Lung (tissue), 12 donors: ENCODE data around the gene BLOC1S1. TPM values are rescaled to one million over a fixed set of nuclear protein-coding genes. Genes with fewer than 3 reads are reported as not detected.

ENCODE experiments used
- ATAC-seq: fragments of 200-7000 bp; cut with Tn5 transposase; one replicate; pipeline ENCODE4 v1.9.1; 2020; ENCODE audit warnings: moderate number of reproducible peaks; ENCODE audit not compliant: insufficient read depth, low FRiP score
- DNase-seq, 3 donors: peaks; one replicate each; pipeline ENCODE4 v3.0.0-alpha.2; 2013 to 2017
- H3K27ac ChIP-seq, 2 donors: one replicate each; pipeline ENCODE4 v1.5.1; 2013; ENCODE audit warnings: mild to moderate bottlenecking in 2 of 2, moderate library complexity in 2 of 2, control low read depth in 1 of 2, inconsistent platforms in 1 of 2, low read depth in 1 of 2, low read length in 1 of 2
- H3K27me3 ChIP-seq, 3 donors: one replicate each; pipeline ENCODE4 v1.5.1; 2013; ENCODE audit warnings: low read length in 2 of 3; ENCODE audit not compliant: control insufficient read depth in 3 of 3, insufficient read depth in 3 of 3
- H3K36me3 ChIP-seq, 4 donors: one replicate each; pipeline ENCODE4 v1.5.1; 2013; ENCODE audit warnings: low read length in 4 of 4, mild to moderate bottlenecking in 1 of 4, moderate library complexity in 1 of 4; ENCODE audit not compliant: control insufficient read depth in 4 of 4, insufficient read depth in 4 of 4
- H3K4me1 ChIP-seq, 5 donors: one replicate each; pipeline ENCODE4 v1.5.1; 2013; ENCODE audit warnings: low read length in 5 of 5, mild to moderate bottlenecking in 2 of 5, moderate library complexity in 1 of 5; ENCODE audit not compliant: control insufficient read depth in 5 of 5, insufficient read depth in 5 of 5
- H3K4me3 ChIP-seq: one replicate; pipeline ENCODE4 v1.5.1; 2013; ENCODE audit warnings: mild to moderate bottlenecking, control low read depth, moderate library complexity
- H3K9ac ChIP-seq, 2 donors: one replicate each; pipeline ENCODE4 v1.5.1; 2013; ENCODE audit warnings: low read length in 2 of 2, control low read depth in 1 of 2; ENCODE audit not compliant: insufficient read depth in 1 of 2
- H3K9me3 ChIP-seq, 4 donors: one replicate each; pipeline ENCODE4 v1.5.1; 2013; ENCODE audit warnings: low read length in 3 of 4, mild to moderate bottlenecking in 1 of 4, moderate library complexity in 1 of 4; ENCODE audit not compliant: control insufficient read depth in 4 of 4, insufficient read depth in 3 of 4
- CTCF ChIP-seq: IDR thresholded peaks from 2 replicates; pipeline ENCODE4 v1.5.1; 2012; ENCODE audit warnings: mild to moderate bottlenecking; ENCODE audit errors: control extremely low read depth, extremely low read depth
- WGBS, 2 donors: extraction: QIAGEN DNeasy Blood & Tissue Kit; methylation state at CpG; one replicate each; pipeline ENCODE4 v1.1.7; 2013; 5-methylcytosine and 5-hydroxymethylcytosine counted together
- polyA plus RNA-seq, 2 donors: library from polyadenylated mRNA; stranded (reverse); fragments of 200-250 nt; gene quantifications; one replicate each; pipeline ENCODE4 v1.2.1, GENCODE V29; 2013
- total RNA-seq, 2 donors: library from RNA; depleted of rRNA in 1 of 2; stranded (reverse); fragments of >200 nt in 1 of 2; gene quantifications; one replicate each; pipeline ENCODE4 v1.2.1, GENCODE V29; 2014 to 2021
- donor health status: control.
- donor health status: control.
- donor health status: Bipolar disorder and iron deficiency.
- donor health status: healthy.
- donor health status: DM: yes; HTN: yes; CAD: no.

BLOC1S1 gene
- total and polyA plus RNA-seq, 4 donors = 53.9 to 374 (median 242) TPM

DNA sequence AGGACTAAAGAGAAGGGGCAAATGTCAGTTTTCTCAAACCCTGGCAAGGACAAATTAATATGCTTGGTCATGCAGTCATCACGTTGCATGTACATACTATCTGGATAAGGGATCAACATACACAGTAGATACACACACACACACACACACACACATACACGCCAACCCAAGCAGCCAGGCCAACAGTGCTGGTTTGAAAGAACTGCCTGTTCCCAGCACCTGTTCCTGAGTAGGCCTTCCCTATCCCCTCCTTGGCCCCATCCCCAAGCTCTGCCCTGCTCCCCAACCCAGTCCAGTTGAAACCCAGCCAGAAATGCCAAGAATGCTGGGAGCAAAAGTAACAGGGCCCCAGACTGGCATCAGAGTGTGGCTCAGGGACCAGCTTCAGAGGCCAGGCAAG lies 12.6 kb upstream of the BLOC1S1 start:
- Histone ChIP-seq H3K27ac (peak overlapping the region in 1 of 2 donors; percentile 98), H3K4me3 (no peak overlapping the region), H3K9ac (no peak overlapping the region), H3K27me3 (peaks cover 0 to 6% (median 5%) of the 10 kb centered on the region in 3 donors), H3K36me3 (no peaks in the 10 kb centered on the region), H3K9me3 (no peaks in the 10 kb centered on the region), H3K4me1 (peaks cover 0 to 33% (median 0%) of the 10 kb centered on the region in 5 donors)
- 80 to 88% methylated on average over 2 of the region's 2 CpGs for WGBS, 2 donors
- no peak for TF ChIP-seq CTCF
- DNase-seq = no peak
- no peak for ATAC-seq

- H3K27me3 ChIP-seq = peaks cover 0 to 6% (median 5%) of the 10 kb centered on the region in 3 donors
- H3K27ac ChIP-seq = peak overlapping the region in 1 of 2 donors; percentile 98
- H3K9ac ChIP-seq = no peak overlapping the region
- no peaks in the 10 kb centered on the region for H3K36me3 ChIP-seq
- TF ChIP-seq CTCF = no peak
- no peaks in the 10 kb centered on the region for H3K9me3 ChIP-seq
- peaks cover 0 to 40% (median 0%) of the 10 kb centered on the region in 5 donors for H3K4me1 ChIP-seq
- no peak for ATAC-seq
- no peak overlapping the region for H3K4me3 ChIP-seq
- 82 to 86% methylated on average over 6 of the region's 6 CpGs for WGBS, 2 donors
- DNase-seq = no peak
These were observed 11.7 kb upstream of the BLOC1S1 start for GRCh38 chr12:55703901-55704761.

GRCh38 chr12:55704824-55705718 lies 10.8 kb upstream of the BLOC1S1 start:
- 81 to 88% methylated on average over 8 to 9 of the region's 9 CpGs for WGBS, 2 donors
- H3K27ac ChIP-seq = peak overlapping the region in 1 of 2 donors; percentile 98
- no peaks in the 10 kb centered on the region for H3K36me3 ChIP-seq
- no peak overlapping the region for H3K4me3 ChIP-seq
- H3K27me3 ChIP-seq = peaks cover 0 to 9% (median 5%) of the 10 kb centered on the region in 3 donors
- no peak for TF ChIP-seq CTCF
- no peak overlapping the region for H3K9ac ChIP-seq
- DNase-seq (no peak), ATAC-seq (no peak)
- peaks cover 0 to 40% (median 0%) of the 10 kb centered on the region in 5 donors for H3K4me1 ChIP-seq
- no peaks in the 10 kb centered on the region for H3K9me3 ChIP-seq
